MM.1S (cell line): ENCODE measurements around the gene PTPRE.

Experiments used
- CTCF ChIP-seq: fragments of 300-600 bp; sonication (generic); IDR thresholded peaks from 2 replicates; pipeline ENCODE4 v1.5.1; 2016; ENCODE audit warnings: antibody characterized with exemption, low read length, mixed read lengths
- EZH2 ChIP-seq: fragments of 300-600 bp; sonication (generic); optimal IDR thresholded peaks from 2 replicates; pipeline ENCODE3; 2017; ENCODE audit warnings: low read depth, mild to moderate bottlenecking, antibody characterized with exemption, low read length, mixed read lengths
- EZH2phosphoT487 ChIP-seq: fragments of 300-600 bp; sonication (generic); IDR thresholded peaks from 2 replicates; pipeline ENCODE4 v1.6.1; 2018; ENCODE audit warnings: antibody characterized with exemption, low read length

DNA sequence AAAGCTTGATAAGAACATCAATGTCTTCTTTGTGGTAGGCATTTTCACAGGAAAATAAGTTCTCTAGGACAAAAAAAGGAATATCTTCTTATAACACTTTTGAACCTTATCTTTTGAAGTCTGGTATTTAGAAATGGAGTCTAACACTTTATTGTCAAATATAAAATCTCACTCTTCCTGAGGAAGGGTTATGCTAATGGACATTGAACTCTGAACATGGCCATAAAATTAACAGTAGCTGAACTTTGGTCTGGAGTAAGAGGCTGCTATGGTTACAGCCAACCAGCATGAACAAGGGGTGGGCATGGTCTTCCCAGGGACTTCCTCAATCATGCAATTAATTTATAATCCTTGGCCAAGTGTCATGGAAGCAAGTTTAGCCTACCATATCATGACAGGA, 14.2 kb upstream of the PTPRE start, which contains the start of gene CLRN3:
- TF ChIP-seq CTCF (no peak), EZH2 (no peak), EZH2phosphoT487 (no peak)
